GM21576 (cell line): Measurements from ENCODE around the gene PRKCH.

ENCODE experiments used
- ATAC-seq: cut with Tn5 transposase; IDR thresholded peaks from one replicate; pipeline ENCODE4 v1.9.1; 2021; ENCODE audit warnings: mild to moderate bottlenecking, moderate library complexity; ENCODE audit not compliant: unreplicated experiment

The PRKCH gene

GRCh38 chr14:61360796-61361525 is 39.6 kb downstream of the PRKCH start:
- ATAC-seq = no peak

DNA sequence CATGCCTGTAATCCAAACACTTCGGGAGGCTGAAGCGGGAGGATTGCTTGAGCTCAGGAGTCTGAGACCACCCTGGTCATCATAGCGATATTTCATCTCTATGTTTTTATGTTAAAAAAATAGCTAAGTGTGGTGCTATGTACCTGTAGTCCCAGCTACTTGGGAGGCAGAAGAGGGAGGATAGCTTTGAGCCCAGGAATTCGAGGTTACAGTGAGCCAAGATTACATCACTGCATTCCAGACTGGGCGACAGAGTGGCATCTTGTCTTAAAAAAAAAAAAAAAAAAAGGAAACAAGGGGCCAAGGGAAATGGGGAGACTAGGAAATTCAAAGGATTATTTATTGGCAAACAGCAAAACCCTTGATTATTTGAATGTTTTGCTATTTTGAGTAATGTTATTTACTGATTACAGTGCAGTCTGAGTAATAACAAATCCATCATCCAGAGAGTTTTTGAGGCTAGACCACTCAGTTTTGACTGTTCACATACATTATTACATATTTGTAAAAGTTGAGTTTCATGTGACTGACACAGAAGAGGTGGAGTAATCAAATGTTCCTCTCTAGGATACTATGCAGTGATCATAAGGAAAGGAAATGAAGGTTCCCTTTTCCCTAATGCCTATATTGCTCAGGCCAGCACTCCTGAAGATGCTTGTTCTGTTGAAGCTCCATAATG is 40.8 kb downstream of the PRKCH start:
- ATAC-seq = no peak

DNA sequence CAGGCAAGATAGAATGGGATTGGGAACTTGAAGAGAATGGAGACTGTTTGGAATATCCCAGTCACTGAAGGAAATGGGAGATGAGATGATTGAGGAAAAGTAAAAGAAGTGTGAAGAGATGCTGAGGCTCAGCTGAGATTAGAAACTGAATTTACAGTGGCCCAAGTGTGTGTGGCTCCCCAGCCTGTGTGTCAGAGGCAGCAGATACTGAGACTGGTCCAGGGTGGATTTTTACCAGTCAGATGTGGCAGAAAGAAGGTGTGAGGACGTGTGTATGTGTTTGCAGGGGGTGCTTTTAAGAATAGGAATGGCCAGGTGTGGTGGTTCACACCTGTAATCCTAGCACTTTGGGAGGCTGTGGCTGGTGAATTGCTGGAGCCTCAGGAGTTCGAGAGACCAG is 42.9 kb downstream of the PRKCH start:
- ATAC-seq = no peak

DNA sequence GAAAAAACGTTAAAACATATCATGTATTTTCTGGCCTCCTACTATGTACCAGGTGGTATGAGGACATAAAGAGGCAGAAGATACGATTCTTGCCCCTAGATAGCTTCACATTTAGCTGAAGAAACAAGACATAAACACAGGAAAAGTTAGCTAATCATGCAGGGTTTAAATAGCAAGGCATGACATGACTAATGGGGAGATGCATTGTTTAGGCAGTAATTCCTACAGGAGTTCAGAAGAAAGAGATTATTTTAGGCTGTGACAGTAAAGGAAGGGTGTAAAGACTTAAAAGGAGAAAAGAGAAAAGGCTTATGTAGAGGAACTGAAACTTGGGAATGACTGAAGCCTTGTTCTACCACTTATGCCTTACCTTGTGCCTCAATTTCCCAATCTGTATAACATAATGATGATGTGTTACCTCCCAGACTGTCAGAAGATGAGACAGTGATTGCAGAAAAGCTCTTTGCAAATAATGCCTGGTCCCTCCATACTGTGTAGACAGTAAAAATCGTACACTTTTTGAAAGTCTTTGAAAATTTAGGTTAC is 44.4 kb downstream of the PRKCH start:
- no peak for ATAC-seq

- no peak for ATAC-seq
Measured at GRCh38 chr14:61368114-61368710, 46.8 kb downstream of the PRKCH start.

GRCh38 chr14:61368781-61369453 is 47.5 kb downstream of the PRKCH start:
- ATAC-seq = no peak

GRCh38 chr14:61369454-61369810 is 48.1 kb downstream of the PRKCH start:
- ATAC-seq = no peak

GRCh38 chr14:61372379-61372778 is 51.0 kb downstream of the PRKCH start:
- ATAC-seq = no peak

DNA sequence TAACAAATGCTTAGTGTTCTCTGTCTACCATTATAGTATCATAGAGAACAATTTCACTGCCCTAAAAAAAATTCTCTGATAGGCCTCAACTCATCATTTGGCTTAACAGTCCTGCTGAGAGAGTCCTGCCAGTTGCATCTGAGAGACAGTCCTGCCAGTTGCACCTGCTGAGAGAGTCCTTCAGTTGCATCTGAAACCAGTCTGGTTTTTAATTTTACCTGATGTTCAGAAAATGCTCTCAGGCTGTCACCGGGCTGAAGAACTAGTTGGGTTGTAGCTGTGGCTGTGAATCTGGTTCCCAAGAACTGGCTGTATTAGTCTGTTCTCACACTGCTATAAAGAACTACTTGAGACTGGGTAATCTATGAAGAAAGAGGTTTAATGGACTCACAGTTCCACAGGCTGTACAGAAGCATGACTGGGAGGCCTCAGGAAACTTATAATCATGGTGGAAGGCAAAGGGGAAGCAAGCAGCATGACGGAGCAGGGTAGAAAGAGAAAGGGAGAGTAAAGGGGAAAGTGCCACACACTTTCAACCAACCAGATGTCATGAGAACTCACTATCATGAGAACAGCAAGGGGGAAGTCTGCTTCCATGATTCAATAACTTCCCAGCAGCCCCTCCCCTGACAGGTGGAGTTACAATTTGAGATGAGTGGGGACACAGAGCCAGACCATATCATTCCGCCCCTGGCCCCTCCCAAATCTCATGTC is 51.6 kb downstream of the PRKCH start:
- no peak for ATAC-seq

GRCh38 chr14:61374284-61374683 is 52.9 kb downstream of the PRKCH start:
- ATAC-seq = no peak

- ATAC-seq = no peak
Measured at GRCh38 chr14:61375218-61375617, 53.8 kb downstream of the PRKCH start.

DNA sequence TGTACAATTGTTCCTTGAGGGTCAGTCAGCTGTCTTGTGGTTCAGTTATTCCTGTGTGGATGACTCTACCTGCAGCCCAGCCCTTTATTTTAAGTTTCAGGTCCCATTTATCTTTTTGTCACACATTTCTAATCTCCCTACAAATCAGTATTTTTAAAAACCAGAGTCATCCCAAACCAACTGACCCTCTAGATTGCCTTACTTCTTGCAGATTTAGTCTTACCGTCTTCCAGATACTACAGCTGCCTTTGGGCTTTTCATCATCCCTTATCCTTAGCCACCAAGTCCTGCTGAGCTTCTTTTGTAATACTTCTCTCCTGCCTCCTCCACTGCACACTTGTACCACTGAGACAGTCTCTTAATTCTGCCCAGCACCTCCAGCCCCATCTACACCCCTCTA is 54.9 kb downstream of the PRKCH start:
- ATAC-seq = no peak

DNA sequence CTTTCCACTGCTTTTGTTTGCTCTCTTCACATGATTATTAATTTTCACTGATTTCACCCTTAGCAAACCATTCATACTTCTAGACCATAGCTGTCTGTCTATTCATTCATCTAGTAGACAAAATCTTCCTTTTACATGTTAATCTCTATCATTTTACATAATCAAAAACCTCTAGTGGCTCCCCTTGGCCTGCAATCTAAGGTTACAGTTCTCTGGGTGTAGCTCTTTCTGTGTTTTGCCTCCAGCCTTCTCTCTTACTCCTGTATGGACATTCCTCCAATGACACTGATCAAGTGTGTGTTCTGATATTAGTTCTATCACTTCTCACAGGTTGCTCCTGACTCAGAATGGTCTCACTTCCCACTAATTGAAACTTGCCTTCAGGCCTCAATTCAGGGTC is 56.4 kb downstream of the PRKCH start:
- ATAC-seq = no peak

DNA sequence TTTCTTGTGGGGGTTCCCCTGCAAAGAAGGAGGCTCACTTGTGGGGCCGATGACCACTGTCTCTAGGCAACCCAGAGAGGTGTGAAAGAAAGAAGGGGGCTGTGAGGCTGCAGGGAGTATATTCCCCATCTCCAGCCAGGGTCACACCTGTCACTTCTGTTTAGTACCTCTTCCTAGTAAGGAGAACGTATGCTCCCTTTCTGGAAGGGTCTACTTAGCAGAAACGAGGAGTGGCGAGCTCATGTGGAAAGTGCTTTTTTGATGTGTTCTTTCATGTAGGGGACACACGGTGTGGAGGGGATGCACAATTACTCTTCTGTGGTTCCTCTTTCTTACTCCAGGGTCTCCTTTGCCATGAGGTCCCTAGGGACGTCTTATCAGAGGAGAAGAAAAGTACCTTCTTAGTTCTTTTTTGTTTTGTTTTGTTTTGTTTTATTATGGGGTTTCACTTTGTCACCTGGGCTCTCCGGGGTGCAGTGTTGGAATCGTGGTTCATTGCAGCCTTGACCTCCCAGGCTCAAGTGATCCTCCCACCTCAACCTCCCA is 58.3 kb downstream of the PRKCH start:
- ATAC-seq = peak; percentile 39

DNA sequence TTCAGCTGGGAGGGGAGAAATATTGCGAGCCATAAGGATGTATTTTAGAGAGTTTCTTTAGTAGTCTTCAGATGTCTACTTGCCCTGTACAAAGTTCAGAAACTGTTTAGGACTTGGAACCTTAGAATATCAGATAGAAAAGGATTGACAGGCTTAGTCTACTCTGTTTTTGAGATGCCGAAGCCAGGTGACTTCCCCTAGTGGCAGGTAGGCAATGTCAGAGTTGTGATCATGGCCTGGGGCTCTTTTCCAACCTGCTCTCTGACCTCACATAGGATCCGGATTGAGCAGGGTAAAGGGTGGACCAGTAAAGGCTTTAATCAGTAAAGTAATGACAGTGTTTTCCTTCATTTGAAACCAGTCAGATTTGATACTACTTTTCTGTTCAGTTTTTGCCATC is 59.6 kb downstream of the PRKCH start:
- no peak for ATAC-seq

DNA sequence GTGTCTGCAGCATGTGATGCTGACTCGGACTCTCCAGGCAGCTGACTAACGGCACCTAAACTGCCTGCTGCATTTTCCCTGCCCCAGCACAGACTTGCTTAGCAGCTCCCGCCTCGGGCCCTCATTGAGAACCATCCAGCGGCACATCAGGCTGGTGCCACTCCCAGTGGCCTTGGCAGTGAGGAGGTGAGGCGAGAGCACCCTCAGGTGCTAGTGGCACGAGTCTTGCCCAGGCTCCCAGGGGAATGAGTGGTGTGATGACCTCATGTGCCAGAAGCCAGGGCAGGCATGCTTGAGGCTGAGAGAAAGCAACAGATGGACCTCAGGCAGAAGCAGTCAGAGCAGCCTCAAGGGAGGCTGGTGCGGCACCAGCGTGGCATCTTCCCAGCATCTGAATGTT is 60.2 kb downstream of the PRKCH start:
- no peak for ATAC-seq

GRCh38 chr14:61382842-61383241 is 61.5 kb downstream of the PRKCH start:
- no peak for ATAC-seq

GRCh38 chr14:61385002-61385685 is 63.8 kb downstream of the PRKCH start:
- no peak for ATAC-seq

- ATAC-seq = no peak
Measured at GRCh38 chr14:61386173-61386772, 64.9 kb downstream of the PRKCH start.

- ATAC-seq = no peak
Measured at GRCh38 chr14:61387076-61387475, 65.7 kb downstream of the PRKCH start.
